ENCODE measurements around the gene ANKRD50.

Gene ANKRD50

GRCh38 chr4:124635331-124635730 lies 77.2 kb downstream of the ANKRD50 start:
- DNase-seq: no peak

- no peak for DNase-seq
These were observed 79.1 kb downstream of the ANKRD50 start for GRCh38 chr4:124633285-124633941.

GRCh38 chr4:124632439-124632838 lies 80.1 kb downstream of the ANKRD50 start:
- no peak for DNase-seq

- DNase-seq: no peak
These were observed 80.8 kb downstream of the ANKRD50 start for GRCh38 chr4:124631760-124632159.

GRCh38 chr4:124629681-124630080 lies 82.9 kb downstream of the ANKRD50 start:
- no peak for DNase-seq

Measured in GOT3 (cell line).